Neural cell (in vitro differentiated cells): Measurements from ENCODE around the gene PLEKHA5. TPM values are rescaled to one million over a fixed set of nuclear protein-coding genes. Genes with fewer than 3 reads are reported as not detected.

Experiments used
- H2AFZ ChIP-seq: fragments of 200-600, 300-800 bp; sonication (generic), shearing (Covaris generic); 2 replicates; pipeline ENCODE4 v1.6.0; 2014; ENCODE audit warnings: low read depth, mild to moderate bottlenecking, antibody characterized with exemption, low read length, moderate library complexity
- H3F3A ChIP-seq: fragments of 200-600 bp; shearing (Covaris generic); 2 replicates; pipeline ENCODE4 v1.6.1; 2016; ENCODE audit warnings: mild to moderate bottlenecking, moderate library complexity, mixed read lengths, antibody characterized with exemption, low read length; ENCODE audit not compliant: insufficient read depth, poor library complexity, severe bottlenecking
- H3K27ac ChIP-seq: fragments of 200-600, 300-800 bp; sonication (generic), shearing (Covaris generic); 2 replicates; pipeline ENCODE4 v1.5.1; 2014; ENCODE audit warnings: mild to moderate bottlenecking, low read length, moderate library complexity
- H3K27me3 ChIP-seq: fragments of 300-800, 200-600 bp; sonication (generic), shearing (Covaris generic); 2 replicates; pipeline ENCODE4 v1.6.0; 2014; ENCODE audit warnings: mild to moderate bottlenecking, low read depth, low read length, moderate library complexity; ENCODE audit not compliant: insufficient read depth
- H3K36me3 ChIP-seq: fragments of 300-800, 200-600 bp; sonication (generic), shearing (Covaris generic); 2 replicates; pipeline ENCODE4 v1.5.1; 2014; ENCODE audit warnings: mild to moderate bottlenecking, antibody characterized with exemption, low read length, moderate library complexity; ENCODE audit not compliant: insufficient read depth
- H3K4me2 ChIP-seq: fragments of 300-800, 200-600 bp; sonication (generic), shearing (Covaris generic); 2 replicates; pipeline ENCODE4 v1.6.0; 2014; ENCODE audit warnings: mild to moderate bottlenecking, low read length
- H3K4me3 ChIP-seq: fragments of 300-800, 200-600 bp; sonication (generic), shearing (Covaris generic); 2 replicates; pipeline ENCODE4 v1.5.1; 2014; ENCODE audit warnings: mild to moderate bottlenecking, low read length, moderate library complexity
- H3K79me2 ChIP-seq: fragments of 200-600 bp; shearing (Covaris generic); replicated peaks from 2 replicates; pipeline ENCODE4 v1.6.0; 2014; ENCODE audit warnings: mild to moderate bottlenecking, low read length, moderate library complexity; ENCODE audit not compliant: insufficient read depth
- H3K9ac ChIP-seq: fragments of 300-800, 200-600 bp; sonication (generic), shearing (Covaris generic); 2 replicates; pipeline ENCODE4 v1.6.1; 2016; ENCODE audit warnings: mild to moderate bottlenecking, low read length, mixed read lengths
- H3K9me2 ChIP-seq: fragments of 200-600 bp; shearing (Covaris generic); 2 replicates; pipeline ENCODE4 v1.6.1; 2016; ENCODE audit warnings: mild to moderate bottlenecking, low read length, mixed read lengths; ENCODE audit not compliant: insufficient read depth
- H3K9me3 ChIP-seq: fragments of 200-600, 300-800 bp; sonication (generic), shearing (Covaris generic); 2 replicates; pipeline ENCODE4 v1.6.1; 2016; ENCODE audit warnings: mild to moderate bottlenecking, mixed run types, low read length, moderate library complexity, mixed read lengths
- H4K20me1 ChIP-seq: fragments of 200-600 bp; shearing (Covaris generic); 2 replicates; pipeline ENCODE4 v1.6.1; 2016; ENCODE audit warnings: mild to moderate bottlenecking, mixed run types; ENCODE audit not compliant: insufficient read depth
- EP300 ChIP-seq: fragments of 450-650 bp; conservative IDR thresholded peaks from 2 replicates; pipeline ENCODE4 v1.6.1; 2014; ENCODE audit warnings: antibody characterized with exemption, mild to moderate bottlenecking, moderate library complexity; ENCODE audit not compliant: poor library complexity, severe bottlenecking
- EZH2 ChIP-seq: fragments of 200-600, 300-800 bp; shearing (Covaris generic), sonication (generic); IDR thresholded peaks from 2 replicates; pipeline ENCODE4 v1.6.1; 2014; ENCODE audit warnings: antibody characterized with exemption, low read length, borderline replicate concordance, mild to moderate bottlenecking; ENCODE audit not compliant: insufficient read depth, poor library complexity, severe bottlenecking
- MXI1 ChIP-seq: fragments of 450-650 bp; conservative IDR thresholded peaks from 2 replicates; pipeline ENCODE4 v1.6.1; 2014; ENCODE audit warnings: antibody characterized with exemption, mild to moderate bottlenecking; ENCODE audit not compliant: poor library complexity, severe bottlenecking
- POLR2AphosphoS5 ChIP-seq: IDR thresholded peaks from 2 replicates; pipeline ENCODE4 v1.6.1; 2012
- RAD21 ChIP-seq: fragments of 450-650 bp; conservative IDR thresholded peaks from 2 replicates; pipeline ENCODE4 v1.6.1; 2014; ENCODE audit warnings: antibody characterized with exemption, mild to moderate bottlenecking, moderate library complexity
- SMC3 ChIP-seq: fragments of 450-650 bp; conservative IDR thresholded peaks from 2 replicates; pipeline ENCODE4 v1.6.1; 2014; ENCODE audit warnings: antibody characterized with exemption, mild to moderate bottlenecking, moderate library complexity; ENCODE audit not compliant: poor library complexity
- TAF1 ChIP-seq: IDR thresholded peaks from 2 replicates; pipeline ENCODE4 v1.6.1; 2012; ENCODE audit warnings: low read depth
- polyA plus RNA-seq: library from polyadenylated mRNA; depleted of rRNA; stranded (reverse); fragments of >200 nt; gene quantifications from 2 replicates; pipeline ENCODE4 v1.2.3, GENCODE V29; 2014
- TF ChIP-seq, protein P1 (sequence below): fragments of 450-650 bp; IDR thresholded peaks from 2 replicates; pipeline ENCODE4 v1.5.1; 2014; ENCODE audit warnings: antibody characterized with exemption, mild to moderate bottlenecking, moderate library complexity; ENCODE audit not compliant: poor library complexity, severe bottlenecking
- TF ChIP-seq, protein P2 (sequence below): IDR thresholded peaks from 2 replicates; pipeline ENCODE4 v1.6.1; 2012; ENCODE audit warnings: borderline replicate concordance

The PLEKHA5 gene
- polyA plus RNA-seq, 1 donor from 2014 or later, result 130 TPM

DNA sequence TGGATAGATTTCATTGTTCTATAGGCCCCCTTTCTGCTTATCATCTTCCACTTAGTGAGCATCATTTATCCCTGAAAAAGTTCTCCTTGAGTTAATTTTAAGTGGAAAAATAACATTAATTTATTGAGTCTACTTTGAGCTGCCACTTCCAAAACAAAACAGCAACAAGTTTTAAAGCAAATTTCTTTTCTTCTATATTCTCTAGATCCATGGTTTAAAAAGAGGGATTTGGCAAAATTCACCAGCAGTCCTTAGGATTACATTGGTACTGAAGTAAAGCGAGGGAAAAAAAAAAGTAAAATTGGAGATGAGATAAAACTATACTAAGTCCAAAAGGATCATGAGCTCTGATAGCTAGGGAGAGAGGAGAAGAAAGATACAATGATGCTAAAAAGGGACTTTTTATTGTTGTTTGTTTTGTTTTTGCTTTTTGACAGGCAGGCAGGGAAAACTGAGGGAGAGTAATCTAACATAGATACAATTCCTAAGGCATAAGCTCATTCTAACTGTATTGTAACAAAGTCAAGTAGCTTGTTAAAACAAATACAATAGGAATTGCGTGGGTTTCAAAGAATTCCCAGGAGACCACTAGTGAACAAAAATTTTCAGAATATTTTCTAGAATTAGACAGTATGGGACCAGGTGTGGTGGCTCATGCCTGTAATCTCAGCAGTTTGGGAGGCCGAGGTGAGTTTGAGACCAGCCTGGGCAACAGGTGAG is 19.2 kb upstream of the PLEKHA5 start:
- TF ChIP-seq SMC3 (no peak), MXI1 (no peak), RAD21 (no peak), EZH2 (no peak), EP300 (no peak)
- TF ChIP-seq, protein P1, sequence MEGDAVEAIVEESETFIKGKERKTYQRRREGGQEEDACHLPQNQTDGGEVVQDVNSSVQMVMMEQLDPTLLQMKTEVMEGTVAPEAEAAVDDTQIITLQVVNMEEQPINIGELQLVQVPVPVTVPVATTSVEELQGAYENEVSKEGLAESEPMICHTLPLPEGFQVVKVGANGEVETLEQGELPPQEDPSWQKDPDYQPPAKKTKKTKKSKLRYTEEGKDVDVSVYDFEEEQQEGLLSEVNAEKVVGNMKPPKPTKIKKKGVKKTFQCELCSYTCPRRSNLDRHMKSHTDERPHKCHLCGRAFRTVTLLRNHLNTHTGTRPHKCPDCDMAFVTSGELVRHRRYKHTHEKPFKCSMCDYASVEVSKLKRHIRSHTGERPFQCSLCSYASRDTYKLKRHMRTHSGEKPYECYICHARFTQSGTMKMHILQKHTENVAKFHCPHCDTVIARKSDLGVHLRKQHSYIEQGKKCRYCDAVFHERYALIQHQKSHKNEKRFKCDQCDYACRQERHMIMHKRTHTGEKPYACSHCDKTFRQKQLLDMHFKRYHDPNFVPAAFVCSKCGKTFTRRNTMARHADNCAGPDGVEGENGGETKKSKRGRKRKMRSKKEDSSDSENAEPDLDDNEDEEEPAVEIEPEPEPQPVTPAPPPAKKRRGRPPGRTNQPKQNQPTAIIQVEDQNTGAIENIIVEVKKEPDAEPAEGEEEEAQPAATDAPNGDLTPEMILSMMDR, result no peak
- TF ChIP-seq, protein P2, sequence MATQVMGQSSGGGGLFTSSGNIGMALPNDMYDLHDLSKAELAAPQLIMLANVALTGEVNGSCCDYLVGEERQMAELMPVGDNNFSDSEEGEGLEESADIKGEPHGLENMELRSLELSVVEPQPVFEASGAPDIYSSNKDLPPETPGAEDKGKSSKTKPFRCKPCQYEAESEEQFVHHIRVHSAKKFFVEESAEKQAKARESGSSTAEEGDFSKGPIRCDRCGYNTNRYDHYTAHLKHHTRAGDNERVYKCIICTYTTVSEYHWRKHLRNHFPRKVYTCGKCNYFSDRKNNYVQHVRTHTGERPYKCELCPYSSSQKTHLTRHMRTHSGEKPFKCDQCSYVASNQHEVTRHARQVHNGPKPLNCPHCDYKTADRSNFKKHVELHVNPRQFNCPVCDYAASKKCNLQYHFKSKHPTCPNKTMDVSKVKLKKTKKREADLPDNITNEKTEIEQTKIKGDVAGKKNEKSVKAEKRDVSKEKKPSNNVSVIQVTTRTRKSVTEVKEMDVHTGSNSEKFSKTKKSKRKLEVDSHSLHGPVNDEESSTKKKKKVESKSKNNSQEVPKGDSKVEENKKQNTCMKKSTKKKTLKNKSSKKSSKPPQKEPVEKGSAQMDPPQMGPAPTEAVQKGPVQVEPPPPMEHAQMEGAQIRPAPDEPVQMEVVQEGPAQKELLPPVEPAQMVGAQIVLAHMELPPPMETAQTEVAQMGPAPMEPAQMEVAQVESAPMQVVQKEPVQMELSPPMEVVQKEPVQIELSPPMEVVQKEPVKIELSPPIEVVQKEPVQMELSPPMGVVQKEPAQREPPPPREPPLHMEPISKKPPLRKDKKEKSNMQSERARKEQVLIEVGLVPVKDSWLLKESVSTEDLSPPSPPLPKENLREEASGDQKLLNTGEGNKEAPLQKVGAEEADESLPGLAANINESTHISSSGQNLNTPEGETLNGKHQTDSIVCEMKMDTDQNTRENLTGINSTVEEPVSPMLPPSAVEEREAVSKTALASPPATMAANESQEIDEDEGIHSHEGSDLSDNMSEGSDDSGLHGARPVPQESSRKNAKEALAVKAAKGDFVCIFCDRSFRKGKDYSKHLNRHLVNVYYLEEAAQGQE, result no peak

DNA sequence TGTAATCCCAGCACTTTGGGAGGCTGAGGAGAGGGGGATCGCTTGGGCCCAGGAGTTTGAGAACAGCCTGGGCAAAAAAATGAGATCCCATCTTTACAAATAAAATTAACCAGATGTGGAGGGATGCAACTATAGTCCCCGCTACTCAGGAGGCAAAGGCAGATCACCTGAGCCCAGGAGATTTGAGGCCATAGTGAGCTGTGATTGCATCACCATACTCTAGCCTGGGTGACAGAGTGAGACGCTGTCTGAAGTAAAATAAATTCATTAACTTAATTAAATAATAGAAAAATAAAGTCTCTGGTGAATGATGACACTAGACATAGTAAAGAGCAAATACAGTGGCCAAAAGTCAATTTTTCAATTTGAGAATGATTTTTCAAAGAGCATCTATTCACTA is 16.1 kb upstream of the PLEKHA5 start:
- Histone ChIP-seq H3K27ac (no peak overlapping the region), H3K27me3 (no peaks in the 10 kb centered on the region), H3K4me3 (no peak overlapping the region), H3K4me2 (no peak overlapping the region), H4K20me1 (no peaks in the 10 kb centered on the region), H2AFZ (no peak overlapping the region), H3K36me3 (no peaks in the 10 kb centered on the region), H3K79me2 (no peaks in the 10 kb centered on the region), H3K9me3 (no peaks in the 10 kb centered on the region), H3F3A (no peaks in the 10 kb centered on the region), H3K9ac (no peak overlapping the region), H3K9me2 (no peaks in the 10 kb centered on the region)
- TF ChIP-seq POLR2AphosphoS5, result no peak
- TF ChIP-seq RAD21, result no peak
- TF ChIP-seq, protein P2, result no peak
- no peak for TF ChIP-seq EZH2
- TF ChIP-seq EP300, result no peak
- TF ChIP-seq SMC3, result no peak
- no peak for TF ChIP-seq TAF1
- TF ChIP-seq, protein P1, result no peak
- no peak for TF ChIP-seq MXI1

More for the DNA sequence above, 19.2 kb upstream of the PLEKHA5 start:
- Histone ChIP-seq H3K9ac (no peak overlapping the region), H3K27me3 (no peaks in the 10 kb centered on the region), H2AFZ (no peak overlapping the region), H3K27ac (no peak overlapping the region), H3K36me3 (no peaks in the 10 kb centered on the region), H3K4me3 (no peak overlapping the region), H3K9me2 (no peaks in the 10 kb centered on the region), H3F3A (no peaks in the 10 kb centered on the region), H3K4me2 (no peak overlapping the region), H4K20me1 (no peaks in the 10 kb centered on the region), H3K79me2 (no peaks in the 10 kb centered on the region), H3K9me3 (no peaks in the 10 kb centered on the region)
